Calu3 (cell line): Measurements from ENCODE around the gene SEMA6B. TPM values are rescaled to one million over a fixed set of nuclear protein-coding genes. Genes with fewer than 3 reads are reported as not detected.
A peak's percentile ranks its signal among the peaks of the same experiment; 100 is the strongest.

Source experiments
- BruUV-seq: library from RNA; stranded (reverse); fragments of 400-500 nt; replicated peaks from 2 replicates; lab custom pipeline; 2021; lab: Mats Ljungman, UMichigan
- CTCF ChIA-PET: fragments of 300-600 bp; sonication (Branson Sonifier 250); formaldehyde crosslinking; loops from one replicate; lab custom pipeline; 2022; ENCODE audit warnings: antibody characterized with exemption; lab: Charles Lee
- DNase-seq: peaks from one replicate; pipeline ENCODE4 v3.0.0; 2022
- H3K27ac Mint-ChIP-seq: one replicate; pipeline ENCODE4 v1.8.0; 2022; ENCODE audit warnings: mixed read lengths; ENCODE audit not compliant: unreplicated experiment
- H3K27me3 Mint-ChIP-seq: one replicate; pipeline ENCODE4 v1.8.0; 2022; ENCODE audit warnings: mixed read lengths; ENCODE audit not compliant: unreplicated experiment
- H3K36me3 Mint-ChIP-seq: one replicate; pipeline ENCODE4 v1.8.0; 2022; ENCODE audit warnings: mild to moderate bottlenecking, moderate library complexity, mixed read lengths; ENCODE audit not compliant: insufficient read depth, unreplicated experiment
- H3K4me1 Mint-ChIP-seq: one replicate; pipeline ENCODE4 v1.8.0; 2022; ENCODE audit warnings: mild to moderate bottlenecking, low read depth, mixed read lengths; ENCODE audit not compliant: unreplicated experiment
- H3K4me3 Mint-ChIP-seq: one replicate; pipeline ENCODE4 v1.8.0; 2022; ENCODE audit warnings: mild to moderate bottlenecking, low read depth, moderate library complexity, mixed read lengths; ENCODE audit not compliant: unreplicated experiment
- H3K9me3 Mint-ChIP-seq: one replicate; pipeline ENCODE4 v1.8.0; 2022; ENCODE audit warnings: low read depth, mixed read lengths; ENCODE audit not compliant: unreplicated experiment
- CTCF ChIP-seq: fragments of 200-600 bp; IDR thresholded peaks from one replicate; pipeline ENCODE4 v1.8.0; 2022; ENCODE audit warnings: antibody characterized with exemption; ENCODE audit not compliant: unreplicated experiment
- intact Hi-C: fragments of 100-400 bp; cut with micrococcal nuclease; formaldehyde crosslinking; loops from one replicate; pipeline ENCODE4 v1.10.0; 2022; ENCODE audit not compliant: unreplicated experiment
- total RNA-seq: library from RNA; stranded (reverse); gene quantifications from 2 replicates; pipeline ENCODE4 v1.2.3, GENCODE V29; 2022

The SEMA6B gene
- total RNA-seq, 1 experiment from 2014 or later: 0.21 TPM

- no peak overlapping the region for H3K4me3 Mint-ChIP-seq
- no peak for DNase-seq
- peaks cover 45% of the 10 kb centered on the region for H3K4me1 Mint-ChIP-seq
- no peaks in the 10 kb centered on the region for H3K9me3 Mint-ChIP-seq
- peaks cover 23% of the 10 kb centered on the region for H3K36me3 Mint-ChIP-seq
- no TSS peak for BruUV-seq
- intact Hi-C loops: no loop called here
- CTCF ChIA-PET: no interaction called here
- no peak overlapping the region for H3K27ac Mint-ChIP-seq
- H3K27me3 Mint-ChIP-seq: peaks cover 39% of the 10 kb centered on the region
- no peak for TF ChIP-seq CTCF
Observed at GRCh38 chr19:4578552-4579248, 19.2 kb upstream of the SEMA6B start.

- no TSS peak for BruUV-seq
- TF ChIP-seq CTCF: no peak
- H3K4me1 Mint-ChIP-seq: peaks cover 40% of the 10 kb centered on the region
- CTCF ChIA-PET: interaction anchor here (0.5 to 0.6 kb wide), 2 partner anchors 1023 to 1395 kb away, joined by 3 to 6 read pairs; no protein-coding TSS in a partner anchor
- no peak for DNase-seq
- H3K4me3 Mint-ChIP-seq: no peak overlapping the region
- no peaks in the 10 kb centered on the region for H3K9me3 Mint-ChIP-seq
- H3K27ac Mint-ChIP-seq: no peak overlapping the region
- H3K27me3 Mint-ChIP-seq: peaks cover 30% of the 10 kb centered on the region
- H3K36me3 Mint-ChIP-seq: peaks cover 21% of the 10 kb centered on the region
- intact Hi-C loops: no loop called here
Observed at GRCh38 chr19:4577020-4577782, 17.7 kb upstream of the SEMA6B start.

- peaks cover 22% of the 10 kb centered on the region for H3K27me3 Mint-ChIP-seq
- CTCF ChIA-PET: interaction anchor here (0.6 to 0.7 kb wide), 3 partner anchors 20 to 1022 kb away, joined by 3 to 11 read pairs (median 7); no protein-coding TSS in a partner anchor
- BruUV-seq: no TSS peak
- H3K4me3 Mint-ChIP-seq: no peak overlapping the region
- intact Hi-C loops: no loop called here
- peak; percentile 72 for DNase-seq
- peak overlapping the region; percentile 25 for H3K27ac Mint-ChIP-seq
- H3K9me3 Mint-ChIP-seq: no peaks in the 10 kb centered on the region
- H3K36me3 Mint-ChIP-seq: peaks cover 18% of the 10 kb centered on the region
- TF ChIP-seq CTCF: peak; percentile 39
- peaks cover 34% of the 10 kb centered on the region for H3K4me1 Mint-ChIP-seq
Observed at GRCh38 chr19:4576016-4576933, 16.8 kb upstream of the SEMA6B start.
